H1 (cell line): ENCODE measurements around the gene HTATIP2. TPM values are rescaled to one million over a fixed set of nuclear protein-coding genes. Genes with fewer than 3 reads are reported as not detected.

Source experiments
- CTCF ChIA-PET: fragments of 300-600 bp; sonication (Branson Sonifier 250); formaldehyde crosslinking; loops from one replicate; lab custom pipeline; 2021; ENCODE audit not compliant: partially characterized antibody; lab: Charles Lee
- POLR2A ChIA-PET: fragments of 300-600 bp; sonication (Branson Sonifier 250); formaldehyde crosslinking; loops from one replicate; lab custom pipeline; 2021; ENCODE audit warnings: inconsistent platforms; ENCODE audit not compliant: partially characterized antibody; lab: Charles Lee
- DNase-seq, 2 experiments: peaks; one replicate each; pipeline versions ENCODE4 v3.0.0 to v3.0.0-alpha.2; 2010 to 2022; ENCODE audit warnings: low spot score in 2 of 2, low read depth in 1 of 2, mixed read lengths in 1 of 2
- FAIRE-seq: peaks from 2 replicates; lab custom pipeline; 2011; peaks lifted over from hg19 to GRCh38; lab: Jason Lieb, UNC
- H2AFZ ChIP-seq: 2 replicates; pipeline ENCODE4 v1.8.1; 2012; ENCODE audit warnings: low read length, inconsistent platforms
- H2AK5ac ChIP-seq: 2 replicates; pipeline ENCODE4 v1.6.1; 2013; ENCODE audit warnings: low read depth, low read length
- H2BK120ac ChIP-seq: replicated peaks from 2 replicates; pipeline ENCODE3; 2013; ENCODE audit warnings: low read depth, low read length, inconsistent platforms
- H2BK12ac ChIP-seq: 2 replicates; pipeline ENCODE4 v1.6.1; 2013; ENCODE audit warnings: low read depth, low read length
- H2BK15ac ChIP-seq: 2 replicates; pipeline ENCODE4 v1.6.1; 2013; ENCODE audit warnings: low read length
- H2BK20ac ChIP-seq: 2 replicates; pipeline ENCODE4 v1.6.1; 2013; ENCODE audit warnings: low read length
- H2BK5ac ChIP-seq: 2 replicates; pipeline ENCODE4 v1.6.1; 2013; ENCODE audit warnings: low read depth, low read length
- H3K14ac ChIP-seq: 2 replicates; pipeline ENCODE4 v1.6.1; 2013; ENCODE audit warnings: inconsistent platforms; ENCODE audit not compliant: insufficient read length
- H3K18ac ChIP-seq: 2 replicates; pipeline ENCODE4 v1.6.1; 2013; ENCODE audit warnings: low read length; ENCODE audit errors: extremely low read depth
- H3K23ac ChIP-seq: 2 replicates; pipeline ENCODE4 v1.6.1; 2013; ENCODE audit warnings: inconsistent platforms; ENCODE audit not compliant: insufficient read length
- H3K23me2 ChIP-seq: 2 replicates; pipeline ENCODE4 v1.6.1; 2013; ENCODE audit warnings: low read depth, low read length
- H3K27ac ChIP-seq: 2 replicates; pipeline ENCODE4 v1.6.1; 2011; ENCODE audit warnings: low read depth, low read length, inconsistent platforms
- H3K27me3 ChIP-seq, 4 experiments: replicated peaks in 1 of 4; 1 replicate in 1 of 4; 2 replicates in 3 of 4; pipeline versions ENCODE4 v1.6.1 to v1.8.1; 2011 to 2013; ENCODE audit warnings: low read length in 3 of 4, mild to moderate bottlenecking in 3 of 4, inconsistent platforms in 2 of 4, mixed read lengths in 2 of 4, moderate library complexity in 1 of 4; ENCODE audit not compliant: control insufficient read depth in 3 of 4, insufficient read depth in 3 of 4; ENCODE audit errors: extremely low read depth in 1 of 4
- H3K36me3 ChIP-seq, 4 experiments: 2 replicates each; pipeline versions ENCODE4 v1.6.1 to v1.8.1; 2011 to 2013; ENCODE audit warnings: mild to moderate bottlenecking in 4 of 4, low read length in 3 of 4, moderate library complexity in 2 of 4, control low read depth in 1 of 4, inconsistent platforms in 1 of 4; ENCODE audit not compliant: insufficient read depth in 4 of 4, control insufficient read depth in 2 of 4
- H3K4ac ChIP-seq: replicated peaks from 2 replicates; pipeline ENCODE3; 2013; ENCODE audit warnings: low read length, low read depth, mixed read lengths, inconsistent platforms; ENCODE audit not compliant: insufficient read length
- H3K4me1 ChIP-seq, 4 experiments: replicated peaks in 1 of 4; 1 replicate in 1 of 4; 2 replicates in 3 of 4; pipeline versions ENCODE4 v1.6.1 to v1.8.1; 2011 to 2013; ENCODE audit warnings: low read length in 3 of 4, inconsistent platforms in 2 of 4, mixed read lengths in 1 of 4; ENCODE audit not compliant: insufficient read depth in 4 of 4, control insufficient read depth in 3 of 4
- H3K4me2 ChIP-seq, 2 experiments: 2 replicates each; pipeline versions ENCODE4 v1.6.1 to v1.8.1; 2011 to 2013; ENCODE audit warnings: low read depth in 2 of 2, low read length in 2 of 2, control low read depth in 1 of 2, inconsistent platforms in 1 of 2, mild to moderate bottlenecking in 1 of 2; ENCODE audit not compliant: insufficient read depth in 1 of 2
- H3K4me3 ChIP-seq, 4 experiments: fragments of 200-600, 300-600 bp in 1 of 4; sonication (generic), shearing (Covaris generic), sonication (Bioruptor Twin) in 1 of 4; 2 replicates each; pipeline versions ENCODE4 v1.5.1 to v1.8.1; 2011 to 2016; ENCODE audit warnings: low read length in 4 of 4, low read depth in 3 of 4, control low read depth in 2 of 4, inconsistent platforms in 2 of 4, mild to moderate bottlenecking in 2 of 4, mixed read lengths in 1 of 4, moderate library complexity in 1 of 4; ENCODE audit not compliant: insufficient read depth in 2 of 4; ENCODE audit errors: extremely low read depth in 1 of 4
- H3K56ac ChIP-seq: replicated peaks from 2 replicates; pipeline ENCODE3; 2013; ENCODE audit warnings: low read depth, mild to moderate bottlenecking, mixed read lengths, low read length, inconsistent platforms; ENCODE audit not compliant: insufficient read length
- H3K79me1 ChIP-seq: 2 replicates; pipeline ENCODE4 v1.6.1; 2013; ENCODE audit warnings: low read depth, low read length, control low read depth
- H3K79me2 ChIP-seq, 2 experiments: 2 replicates each; pipeline versions ENCODE4 v1.6.1 to v1.8.1; 2012 to 2013; ENCODE audit warnings: low read length in 2 of 2, mild to moderate bottlenecking in 2 of 2, inconsistent platforms in 1 of 2; ENCODE audit not compliant: insufficient read depth in 2 of 2, control insufficient read depth in 1 of 2
- H3K9ac ChIP-seq, 4 experiments: replicated peaks in 1 of 4; 1 replicate in 1 of 4; 2 replicates in 3 of 4; pipeline versions ENCODE4 v1.6.1 to v1.8.1; 2011 to 2013; ENCODE audit warnings: low read depth in 3 of 4, low read length in 3 of 4, control low read depth in 2 of 4, mild to moderate bottlenecking in 2 of 4, moderate library complexity in 2 of 4, inconsistent platforms in 1 of 4; ENCODE audit errors: extremely low read depth in 1 of 4
- H3K9me3 ChIP-seq, 2 experiments: 2 replicates each; pipeline versions ENCODE4 v1.6.1 to v1.8.1; 2012 to 2013; ENCODE audit warnings: mild to moderate bottlenecking in 2 of 2, moderate library complexity in 2 of 2, control low read depth in 1 of 2, inconsistent platforms in 1 of 2, low read depth in 1 of 2, low read length in 1 of 2, mixed read lengths in 1 of 2; ENCODE audit not compliant: insufficient read depth in 2 of 2
- H4K20me1 ChIP-seq, 2 experiments: replicated peaks in 1 of 2; 2 replicates each; pipeline versions ENCODE3 to v1.8.1; 2011 to 2013; ENCODE audit warnings: inconsistent platforms in 2 of 2, low read length in 2 of 2, mild to moderate bottlenecking in 1 of 2; ENCODE audit not compliant: insufficient read depth in 2 of 2, control insufficient read depth in 1 of 2
- H4K5ac ChIP-seq: 2 replicates; pipeline ENCODE4 v1.6.1; 2013; ENCODE audit warnings: low read length, low read depth, mixed read lengths, inconsistent platforms; ENCODE audit not compliant: insufficient read length
- H4K8ac ChIP-seq: 2 replicates; pipeline ENCODE4 v1.8.0; 2013; ENCODE audit warnings: mild to moderate bottlenecking, moderate library complexity, low read length, inconsistent platforms; ENCODE audit not compliant: insufficient read depth; ENCODE audit errors: extremely low read depth
- H4K91ac ChIP-seq: replicated peaks from 2 replicates; pipeline ENCODE3; 2013; ENCODE audit warnings: low read length, mixed read lengths, inconsistent platforms; ENCODE audit not compliant: insufficient read length
- CTBP2 ChIP-seq: IDR thresholded peaks from 2 replicates; pipeline ENCODE4 v1.7.0; 2011; ENCODE audit warnings: borderline replicate concordance, mild to moderate bottlenecking, moderate library complexity, mixed read lengths, low read length; ENCODE audit not compliant: insufficient read depth, insufficient read length
- EP300 ChIP-seq, 2 experiments: IDR thresholded peaks; 1 replicate in 1 of 2; 2 replicates in 1 of 2; pipeline ENCODE4 v1.6.1; 2011 to 2012; ENCODE audit warnings: low read depth in 2 of 2, low read length in 2 of 2, mild to moderate bottlenecking in 2 of 2, borderline replicate concordance in 1 of 2, inconsistent platforms in 1 of 2, moderate library complexity in 1 of 2
- HDAC6 ChIP-seq: IDR thresholded peaks from one replicate; pipeline ENCODE4 v1.7.1; 2012; ENCODE audit warnings: low read depth, mild to moderate bottlenecking, inconsistent platforms, low read length, moderate library complexity
- KDM5A ChIP-seq: fragments of 200-600 bp; IDR thresholded peaks from 2 replicates; pipeline ENCODE4 v1.7.1; 2012; ENCODE audit warnings: mild to moderate bottlenecking, low read length, inconsistent platforms, mixed read lengths
- SAP30 ChIP-seq: fragments of 300-600 bp; sonication (generic); IDR thresholded peaks from 2 replicates; pipeline ENCODE4 v1.7.1; 2012; ENCODE audit warnings: low read length, moderate library complexity, mild to moderate bottlenecking, inconsistent platforms; ENCODE audit not compliant: insufficient read depth, insufficient replicate concordance
- SP2 ChIP-seq: IDR thresholded peaks from 2 replicates; pipeline ENCODE4 v1.6.1; 2012; ENCODE audit warnings: mild to moderate bottlenecking, low read length, inconsistent platforms
- SRF ChIP-seq: IDR thresholded peaks from 2 replicates; pipeline ENCODE4 v1.6.1; 2011; ENCODE audit warnings: mild to moderate bottlenecking, low read depth, low read length, moderate library complexity
- SUZ12 ChIP-seq: fragments of 200-600 bp; sonication (generic); IDR thresholded peaks from 2 replicates; pipeline ENCODE4 v1.6.1; 2012; ENCODE audit warnings: mild to moderate bottlenecking, inconsistent platforms, low read length, moderate library complexity, mixed read lengths
- WGBS, 2 experiments: shearing (Covaris generic) in 1 of 2; methylation state at CpG; one replicate each; pipeline versions ENCODE4 v1.1.6 to v1.1.7; 2013 to 2015; ENCODE audit warnings: low lambda C conversion rate in 2 of 2, mixed read lengths in 2 of 2, inconsistent platforms in 1 of 2, low coverage in 1 of 2, missing lambda C conversion rate in 1 of 2; ENCODE audit not compliant: insufficient replicate concordance in 2 of 2, insufficient coverage in 1 of 2, insufficient read length in 1 of 2; ENCODE audit errors: extremely low coverage in 1 of 2, missing lambda C conversion rate in 1 of 2; 5-methylcytosine and 5-hydroxymethylcytosine counted together
- polyA plus RNA-seq, 7 experiments: library from polyadenylated mRNA; depleted of rRNA in 3 of 7; stranded (reverse) in 5 of 7; unstranded in 2 of 7; fragments of >200 nt in 5 of 7; fragments of 200-250 nt in 2 of 7; gene quantifications; 1 replicate in 5 of 7; 2 replicates in 1 of 7; 4 replicates in 1 of 7; pipeline versions ENCODE4 v1.2.1 to v1.2.3, GENCODE V29; 2011 to 2013; ENCODE audit warnings: missing spikeins in 2 of 7, mixed read lengths in 2 of 7
- total RNA-seq: library from RNA; stranded (reverse); fragmentation: NEBNext Ultra II Directional; extraction: Animal tissue kit (Norgen Biotek cat#: 25700); gene quantifications from 2 replicates; pipeline ENCODE4 v1.2.1, GENCODE V29; 2021

Gene HTATIP2
- total and polyA plus RNA-seq, 2 of the 8 experiments (the other 6 are each of a cell fraction or from before 2014, with no cell fraction given), result 22.6 to 33.1 TPM

GRCh38 chr11:20351136-20351535 is 12.4 kb upstream of the HTATIP2 start:
- H3K23ac ChIP-seq, result no peak overlapping the region
- H2BK120ac ChIP-seq, result no peak overlapping the region
- H3K4me1 ChIP-seq, result no peaks in the 10 kb centered on the region
- no peak overlapping the region for H3K9ac ChIP-seq
- H2BK5ac ChIP-seq, result no peak overlapping the region
- H3K4ac ChIP-seq, result no peak overlapping the region
- no peak overlapping the region for H3K14ac ChIP-seq
- H4K91ac ChIP-seq, result no peak overlapping the region
- H3K9me3 ChIP-seq, result no peaks in the 10 kb centered on the region
- 81% methylated on average over 7 of the region's 7 CpGs; no CpG with 5 or more reads in 1 of the 2 experiments for WGBS, 2 experiments
- TF ChIP-seq CTBP2 (no peak), SAP30 (no peak), EP300 (IDR thresholded peaks at IDR 0.05; ENCODE audit: borderline replicate concordance in 1 of 2, low read depth in 2 of 2, low read length in 2 of 2) (no peak), SUZ12 (no peak), SRF (no peak), KDM5A (no peak), HDAC6 (no peak), SP2 (no peak)
- DNase-seq (no peak), FAIRE-seq (no peak)
- no peak overlapping the region for H3K27ac ChIP-seq
- no peaks in the 10 kb centered on the region for H3K27me3 ChIP-seq
- H3K18ac ChIP-seq, result no peak overlapping the region
- H4K20me1 ChIP-seq, result no peaks in the 10 kb centered on the region
- H3K79me1 ChIP-seq, result no peaks in the 10 kb centered on the region
- no peak overlapping the region for H2BK15ac ChIP-seq
- H3K56ac ChIP-seq, result no peak overlapping the region
- no peak overlapping the region for H3K4me2 ChIP-seq
- no peak overlapping the region for H4K5ac ChIP-seq
- H2BK12ac ChIP-seq, result no peak overlapping the region
- no peaks in the 10 kb centered on the region for H3K79me2 ChIP-seq
- H4K8ac ChIP-seq, result no peak overlapping the region
- H3K4me3 ChIP-seq, result no peak overlapping the region
- ChIA-PET CTCF (interaction anchor here (1.0 to 8.1 kb wide), 13 partner anchors 9 to 239 kb away, joined by 3 to 130 read pairs (median 5); partner anchors contain the start of gene DBX1), POLR2A (interaction anchor here (0.9 kb wide), 1 partner anchor 11 kb away, joined by 4 read pairs; no protein-coding TSS in a partner anchor)
- no peak overlapping the region for H2AK5ac ChIP-seq
- H2BK20ac ChIP-seq, result no peak overlapping the region
- H2AFZ ChIP-seq, result no peak overlapping the region; the same call in 1 of the 2 replicates
- H3K23me2 ChIP-seq, result no peaks in the 10 kb centered on the region
- H3K36me3 ChIP-seq, result no peaks in the 10 kb centered on the region
